ENCODE results near the gene AMH.
"Not testable (repeated sequence)": the region's sequence is repeated elsewhere in the genome, so short reads cannot be mapped to it uniquely, and the experiment has no call there.

The AMH gene

GRCh38 chr19:2249010-2249866 is at the start of gene AMH:
TSS of gene AMH (plus strand) at chr19:2249323. CDS start at chr19:2249333, 10 bp downstream.
- DNase-seq, result no peak

GRCh38 chr19:2199861-2200623 is 49.1 kb upstream of the AMH start:
- DNase-seq, result no peak

- DNase-seq, result not testable (repeated sequence)
These were observed 48.4 kb upstream of the AMH start for GRCh38 chr19:2200624-2201294.

GRCh38 chr19:2201473-2202148 is 47.5 kb upstream of the AMH start:
- no peak for DNase-seq

- DNase-seq, result no peak
These were observed 46.8 kb upstream of the AMH start for GRCh38 chr19:2202366-2202765.

- DNase-seq, result no peak
These were observed 42.1 kb upstream of the AMH start for GRCh38 chr19:2207008-2207407.

- DNase-seq, result no peak
These were observed 40.9 kb upstream of the AMH start for GRCh38 chr19:2207991-2208860.

- no peak for DNase-seq
These were observed 40.1 kb upstream of the AMH start for GRCh38 chr19:2208975-2209374.

GRCh38 chr19:2209408-2209807 is 39.7 kb upstream of the AMH start:
- DNase-seq, result no peak

GRCh38 chr19:2210206-2210605 is 38.9 kb upstream of the AMH start:
- DNase-seq, result no peak

- DNase-seq, result no peak
These were observed 38.0 kb upstream of the AMH start for GRCh38 chr19:2210987-2211740.

- no peak for DNase-seq
These were observed 36.0 kb upstream of the AMH start for GRCh38 chr19:2212861-2213711.

- no peak for DNase-seq
These were observed 35.3 kb upstream of the AMH start for GRCh38 chr19:2213799-2214198.

- no peak for DNase-seq
These were observed 34.9 kb upstream of the AMH start for GRCh38 chr19:2214251-2214650.

GRCh38 chr19:2215281-2215751 is 33.8 kb upstream of the AMH start:
- no peak for DNase-seq

GRCh38 chr19:2216361-2217225 is 32.5 kb upstream of the AMH start:
- DNase-seq, result no peak

GRCh38 chr19:2217591-2217990 is 31.5 kb upstream of the AMH start:
- no peak for DNase-seq

GRCh38 chr19:2219726-2220125 is 29.4 kb upstream of the AMH start:
- no peak for DNase-seq

- no peak for DNase-seq
These were observed 27.8 kb upstream of the AMH start for GRCh38 chr19:2221250-2221831.
